Measurements from ENCODE around the gene NTN3.

NTN3 gene

GRCh38 chr16:2515180-2515851, 44.2 kb downstream of the NTN3 start:
- no peak for DNase-seq

GRCh38 chr16:2516391-2517240, 45.5 kb downstream of the NTN3 start:
- DNase-seq, result peak in 5 of 14 donors; percentile 14 to 45 (median 35)

GRCh38 chr16:2517954-2518605, 47.0 kb downstream of the NTN3 start:
- no peak for DNase-seq

- peak in 1 of 14 donors; percentile 28 for DNase-seq
These were observed 48.0 kb downstream of the NTN3 start for GRCh38 chr16:2518823-2519710.

GRCh38 chr16:2519711-2520080, 48.6 kb downstream of the NTN3 start:
- no peak for DNase-seq

- peak in 13 of 14 donors; percentile 40 to 90 (median 80) for DNase-seq
These were observed 49.1 kb downstream of the NTN3 start, which contains the start of gene AMDHD2 for GRCh38 chr16:2520097-2520783. TSS of gene AMDHD2 (plus strand) at chr16:2520371. CDS start at chr16:2520459, 88 bp downstream.

GRCh38 chr16:2520784-2521531, 49.9 kb downstream of the NTN3 start:
- no peak for DNase-seq
